ENCODE measurements around the gene SRRM4.

DNA sequence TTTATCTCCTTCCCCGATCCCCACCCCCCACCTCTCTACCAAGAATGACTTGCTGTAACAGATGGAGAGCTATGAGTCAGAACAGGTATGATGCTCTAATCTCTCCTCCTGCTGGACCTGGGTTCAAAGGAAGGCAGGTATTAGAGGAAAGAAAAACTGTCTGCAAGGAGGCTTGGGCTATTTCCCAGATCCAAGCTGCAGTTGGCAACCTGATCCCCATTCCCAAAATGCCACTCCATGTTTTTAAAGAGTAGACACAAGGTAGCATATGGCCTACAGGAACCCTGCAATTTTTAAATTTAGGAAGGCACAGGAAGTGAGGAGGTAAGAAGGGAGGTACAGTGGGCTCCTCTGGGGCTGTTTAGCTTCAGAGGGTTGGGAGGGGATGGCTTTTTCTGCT lies 33.0 kb downstream of the SRRM4 start:
- no peak for TF ChIP-seq POLR2AphosphoS5 (IDR thresholded peaks at IDR 0.05; ENCODE audit: low read depth, low read length)
- no peak for TF ChIP-seq POLR2A (IDR thresholded peaks at IDR 0.05; ENCODE audit: low read depth, low read length)
- no peak for TF ChIP-seq TAF1 (IDR thresholded peaks at IDR 0.05; ENCODE audit: borderline replicate concordance, low read depth, low read length)
